K562 (cell line): ENCODE data around the gene ODC1. TPM values are rescaled to one million over a fixed set of nuclear protein-coding genes. Genes with fewer than 3 reads are reported as not detected.
A peak's percentile ranks its signal among the peaks of the same experiment; 100 is the strongest.

ENCODE experiments used
- CHD1 ChIP-seq: fragments of 200-600 bp; sonication (generic); IDR thresholded peaks from one replicate; pipeline ENCODE4 v1.6.1; 2012; ENCODE audit warnings: mild to moderate bottlenecking, moderate library complexity, low read length, inconsistent platforms
- EP400 ChIP-seq: fragments of 450-650 bp; IDR thresholded peaks from 2 replicates; pipeline ENCODE4 v1.6.1; 2017; ENCODE audit warnings: antibody characterized with exemption, mild to moderate bottlenecking, moderate library complexity
- JUNB ChIP-seq: fragments of 450-650 bp; formaldehyde crosslinking; conservative IDR thresholded peaks from 2 replicates; pipeline ENCODE4 v1.4.0; 2020; ENCODE audit warnings: mild to moderate bottlenecking
- NR2C2 ChIP-seq, 2 experiments: fragments of 200-800 bp in 1 of 2; sonication (Bioruptor generic) in 1 of 2; sonication (generic) in 1 of 2; formaldehyde crosslinking in 1 of 2; IDR thresholded peaks; 2 replicates each; pipeline versions ENCODE4 v1.6.1 to v1.8.0; 2016 to 2022; ENCODE audit warnings: mild to moderate bottlenecking in 1 of 2, missing compliant biosample characterization in 1 of 2, missing genetic modification characterization in 1 of 2, missing genetic modification reagents in 1 of 2
- PHF20 ChIP-seq: fragments of 450-650 bp; IDR thresholded peaks from 2 replicates; pipeline ENCODE4 v1.6.1; 2018; ENCODE audit not compliant: partially characterized antibody
- PHF8 ChIP-seq: fragments of 200-600 bp; sonication (generic); IDR thresholded peaks from 2 replicates; pipeline ENCODE4 v1.6.1; 2012; ENCODE audit warnings: mixed run types, mild to moderate bottlenecking, inconsistent platforms, low read length, moderate library complexity, borderline replicate concordance
- PRMT5 ChIP-seq: sonication (generic); formaldehyde crosslinking; IDR thresholded peaks from 2 replicates; pipeline ENCODE4 v1.5.0; 2020; ENCODE audit warnings: missing genetic modification reagents
- RB1 ChIP-seq: fragments of 450-650 bp; IDR thresholded peaks from 2 replicates; pipeline ENCODE4 v1.6.1; 2017; ENCODE audit warnings: low read depth, mild to moderate bottlenecking
- SAFB2 ChIP-seq: fragments of 200-400 bp; formaldehyde crosslinking; IDR thresholded peaks from 2 replicates; pipeline ENCODE4 v1.6.1; 2018; ENCODE audit warnings: borderline replicate concordance, low read length, low read depth, moderate library complexity; ENCODE audit not compliant: severe bottlenecking
- ZNF24 ChIP-seq: fragments of 450-650 bp; IDR thresholded peaks from 2 replicates; pipeline ENCODE4 v1.6.1; 2016
- ZNF347 ChIP-seq: fragments of 450-650 bp; formaldehyde crosslinking; IDR thresholded peaks from 2 replicates; pipeline ENCODE4 v1.4.0; 2020; ENCODE audit warnings: low read depth, mild to moderate bottlenecking, moderate library complexity
- ZNF354B ChIP-seq: fragments of 250-450 bp; sonication (Bioruptor Pico); IDR thresholded peaks from 2 replicates; pipeline ENCODE4 v1.4.0; 2020
- ZNF41 ChIP-seq: fragments of 250-450 bp; sonication (Bioruptor Pico); conservative IDR thresholded peaks from 2 replicates; pipeline ENCODE4 v1.4.0; 2020; ENCODE audit warnings: mild to moderate bottlenecking
- ZNF77 ChIP-seq: fragments of 250-450 bp; sonication (Bioruptor Pico); IDR thresholded peaks from 2 replicates; pipeline ENCODE4 v1.5.0; 2020
- polyA plus RNA-seq, 8 experiments: library from polyadenylated mRNA; depleted of rRNA in 4 of 8; stranded (reverse) in 5 of 8; unstranded in 3 of 8; fragments of >200 nt; fragmentation: Nextera tagmentation in 2 of 8; fragmentation: Illumina TruSeq in 1 of 8; extraction: Ambion mirVana in 2 of 8; extraction: Trizol in 1 of 8; gene quantifications; 2 replicates each; pipeline versions ENCODE4 v1.2.1 to v1.2.3, GENCODE V29; 2011 to 2014; ENCODE audit warnings: inconsistent platforms in 1 of 8, missing spikeins in 1 of 8
- total RNA-seq, 7 experiments: library from RNA; depleted of rRNA in 6 of 7; stranded (reverse); fragments of >200 nt in 6 of 7; fragmentation: Illumina TruSeq in 2 of 7; extraction: Trizol in 2 of 7; gene quantifications; 2 replicates each; pipeline versions ENCODE4 v1.2.1 to v1.2.3, GENCODE V29; 2011 to 2021; ENCODE audit warnings: low replicate concordance in 1 of 7
- TF ChIP-seq, protein P1 (sequence below): sonication (generic); formaldehyde crosslinking; IDR thresholded peaks from 2 replicates; pipeline ENCODE4 v1.8.1; 2023; ENCODE audit warnings: missing genetic modification reagents, mild to moderate bottlenecking, borderline replicate concordance
- TF ChIP-seq, protein P2 (sequence below): fragments of 450-650 bp; IDR thresholded peaks from 2 replicates; pipeline ENCODE4 v1.6.1; 2018; ENCODE audit not compliant: partially characterized antibody
- TF ChIP-seq, protein P3 (sequence below), 3 experiments: fragments of 200-800 bp in 1 of 3; sonication (Bioruptor generic) in 1 of 3; sonication (generic) in 1 of 3; formaldehyde crosslinking in 1 of 3; IDR thresholded peaks; 2 replicates each; pipeline versions ENCODE4 v1.6.1 to v1.8.0; 2016 to 2022; ENCODE audit warnings: mild to moderate bottlenecking in 2 of 3, missing compliant biosample characterization in 2 of 3, missing genetic modification characterization in 2 of 3, missing genetic modification reagents in 1 of 3
- TF ChIP-seq, protein P4 (sequence below): fragments of 450-650 bp; IDR thresholded peaks from 2 replicates; pipeline ENCODE4 v1.6.1; 2016

Gene ODC1
- total and polyA plus RNA-seq, 9 of the 15 experiments (the other 6 are each of a cell fraction or from before 2014, with no cell fraction given), result 142 to 563 (median 457) TPM

DNA sequence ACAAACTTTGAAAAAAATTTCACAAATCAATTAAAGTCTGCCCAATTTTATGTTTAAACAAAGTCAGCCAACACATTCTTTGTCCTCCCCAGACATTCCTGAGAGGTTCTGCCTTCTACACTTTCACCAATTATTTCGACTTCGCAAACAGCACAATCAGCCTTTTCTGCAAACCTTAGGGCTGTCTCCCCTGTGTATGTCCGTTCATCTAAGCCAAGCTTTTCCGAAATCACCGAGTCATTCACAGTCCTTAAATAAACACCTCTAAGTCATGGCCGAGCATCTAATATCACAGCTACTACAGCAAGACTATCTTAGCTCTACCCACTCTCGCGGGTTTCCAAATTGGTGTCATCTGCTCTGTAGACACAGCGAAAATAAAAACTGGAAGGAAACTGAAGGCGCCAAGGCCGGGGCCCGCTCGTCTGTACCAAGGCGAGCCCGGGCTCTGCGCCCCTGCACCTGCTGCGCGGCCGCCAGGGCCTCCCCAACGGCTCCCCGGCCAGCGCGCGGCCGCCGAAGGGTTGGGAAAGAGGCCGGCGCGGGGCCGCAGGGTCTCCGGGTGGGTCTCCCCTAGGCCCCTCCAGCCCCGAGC lies 730 bp downstream of the ODC1 start (continued):
- no peak for TF ChIP-seq CHD1
- 0 out of 2 replicates have a peak, but pooled peaks have one; percentile 68 for TF ChIP-seq EP400
- TF ChIP-seq ZNF41 (CRISPR knock-in tag), result no peak
- TF ChIP-seq ZNF24, result no peak
- TF ChIP-seq, protein P1, sequence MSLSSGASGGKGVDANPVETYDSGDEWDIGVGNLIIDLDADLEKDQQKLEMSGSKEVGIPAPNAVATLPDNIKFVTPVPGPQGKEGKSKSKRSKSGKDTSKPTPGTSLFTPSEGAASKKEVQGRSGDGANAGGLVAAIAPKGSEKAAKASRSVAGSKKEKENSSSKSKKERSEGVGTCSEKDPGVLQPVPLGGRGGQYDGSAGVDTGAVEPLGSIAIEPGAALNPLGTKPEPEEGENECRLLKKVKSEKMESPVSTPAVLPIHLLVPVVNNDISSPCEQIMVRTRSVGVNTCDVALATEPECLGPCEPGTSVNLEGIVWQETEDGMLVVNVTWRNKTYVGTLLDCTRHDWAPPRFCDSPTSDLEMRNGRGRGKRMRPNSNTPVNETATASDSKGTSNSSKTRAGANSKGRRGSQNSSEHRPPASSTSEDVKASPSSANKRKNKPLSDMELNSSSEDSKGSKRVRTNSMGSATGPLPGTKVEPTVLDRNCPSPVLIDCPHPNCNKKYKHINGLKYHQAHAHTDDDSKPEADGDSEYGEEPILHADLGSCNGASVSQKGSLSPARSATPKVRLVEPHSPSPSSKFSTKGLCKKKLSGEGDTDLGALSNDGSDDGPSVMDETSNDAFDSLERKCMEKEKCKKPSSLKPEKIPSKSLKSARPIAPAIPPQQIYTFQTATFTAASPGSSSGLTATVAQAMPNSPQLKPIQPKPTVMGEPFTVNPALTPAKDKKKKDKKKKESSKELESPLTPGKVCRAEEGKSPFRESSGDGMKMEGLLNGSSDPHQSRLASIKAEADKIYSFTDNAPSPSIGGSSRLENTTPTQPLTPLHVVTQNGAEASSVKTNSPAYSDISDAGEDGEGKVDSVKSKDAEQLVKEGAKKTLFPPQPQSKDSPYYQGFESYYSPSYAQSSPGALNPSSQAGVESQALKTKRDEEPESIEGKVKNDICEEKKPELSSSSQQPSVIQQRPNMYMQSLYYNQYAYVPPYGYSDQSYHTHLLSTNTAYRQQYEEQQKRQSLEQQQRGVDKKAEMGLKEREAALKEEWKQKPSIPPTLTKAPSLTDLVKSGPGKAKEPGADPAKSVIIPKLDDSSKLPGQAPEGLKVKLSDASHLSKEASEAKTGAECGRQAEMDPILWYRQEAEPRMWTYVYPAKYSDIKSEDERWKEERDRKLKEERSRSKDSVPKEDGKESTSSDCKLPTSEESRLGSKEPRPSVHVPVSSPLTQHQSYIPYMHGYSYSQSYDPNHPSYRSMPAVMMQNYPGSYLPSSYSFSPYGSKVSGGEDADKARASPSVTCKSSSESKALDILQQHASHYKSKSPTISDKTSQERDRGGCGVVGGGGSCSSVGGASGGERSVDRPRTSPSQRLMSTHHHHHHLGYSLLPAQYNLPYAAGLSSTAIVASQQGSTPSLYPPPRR (CRISPR knock-in tag), result no peak
- TF ChIP-seq, protein P2, sequence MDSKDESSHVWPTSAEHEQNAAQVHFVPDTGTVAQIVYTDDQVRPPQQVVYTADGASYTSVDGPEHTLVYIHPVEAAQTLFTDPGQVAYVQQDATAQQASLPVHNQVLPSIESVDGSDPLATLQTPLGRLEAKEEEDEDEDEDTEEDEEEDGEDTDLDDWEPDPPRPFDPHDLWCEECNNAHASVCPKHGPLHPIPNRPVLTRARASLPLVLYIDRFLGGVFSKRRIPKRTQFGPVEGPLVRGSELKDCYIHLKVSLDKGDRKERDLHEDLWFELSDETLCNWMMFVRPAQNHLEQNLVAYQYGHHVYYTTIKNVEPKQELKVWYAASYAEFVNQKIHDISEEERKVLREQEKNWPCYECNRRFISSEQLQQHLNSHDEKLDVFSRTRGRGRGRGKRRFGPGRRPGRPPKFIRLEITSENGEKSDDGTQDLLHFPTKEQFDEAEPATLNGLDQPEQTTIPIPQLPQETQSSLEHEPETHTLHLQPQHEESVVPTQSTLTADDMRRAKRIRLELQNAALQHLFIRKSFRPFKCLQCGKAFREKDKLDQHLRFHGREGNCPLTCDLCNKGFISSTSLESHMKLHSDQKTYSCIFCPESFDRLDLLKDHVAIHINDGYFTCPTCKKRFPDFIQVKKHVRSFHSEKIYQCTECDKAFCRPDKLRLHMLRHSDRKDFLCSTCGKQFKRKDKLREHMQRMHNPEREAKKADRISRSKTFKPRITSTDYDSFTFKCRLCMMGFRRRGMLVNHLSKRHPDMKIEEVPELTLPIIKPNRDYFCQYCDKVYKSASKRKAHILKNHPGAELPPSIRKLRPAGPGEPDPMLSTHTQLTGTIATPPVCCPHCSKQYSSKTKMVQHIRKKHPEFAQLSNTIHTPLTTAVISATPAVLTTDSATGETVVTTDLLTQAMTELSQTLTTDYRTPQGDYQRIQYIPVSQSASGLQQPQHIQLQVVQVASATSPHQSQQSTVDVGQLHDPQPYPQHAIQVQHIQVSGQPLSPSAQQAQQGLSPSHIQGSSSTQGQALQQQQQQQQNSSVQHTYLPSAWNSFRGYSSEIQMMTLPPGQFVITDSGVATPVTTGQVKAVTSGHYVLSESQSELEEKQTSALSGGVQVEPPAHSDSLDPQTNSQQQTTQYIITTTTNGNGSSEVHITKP, result no peak
- TF ChIP-seq RB1, result no peak
- no peak for TF ChIP-seq PHF8
- TF ChIP-seq ZNF347 (CRISPR knock-in tag), result no peak
- TF ChIP-seq, protein P3, sequence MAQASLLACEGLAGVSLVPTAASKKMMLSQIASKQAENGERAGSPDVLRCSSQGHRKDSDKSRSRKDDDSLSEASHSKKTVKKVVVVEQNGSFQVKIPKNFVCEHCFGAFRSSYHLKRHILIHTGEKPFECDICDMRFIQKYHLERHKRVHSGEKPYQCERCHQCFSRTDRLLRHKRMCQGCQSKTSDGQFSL (CRISPR knock-in tag; IDR thresholded peaks at IDR 0.05), result no peak
- TF ChIP-seq, protein P3 (tag; IDR thresholded peaks at IDR 0.05), result no peak
- TF ChIP-seq NR2C2 (CRISPR knock-in tag; IDR thresholded peaks at IDR 0.05), result no peak
- no peak for TF ChIP-seq NR2C2 (tag; IDR thresholded peaks at IDR 0.05)
- TF ChIP-seq ZNF354B, result no peak
- TF ChIP-seq SAFB2, result no peak
- TF ChIP-seq PHF20, result peak; percentile 14
- TF ChIP-seq PRMT5 (CRISPR knock-in tag), result no peak
- TF ChIP-seq, protein P4, sequence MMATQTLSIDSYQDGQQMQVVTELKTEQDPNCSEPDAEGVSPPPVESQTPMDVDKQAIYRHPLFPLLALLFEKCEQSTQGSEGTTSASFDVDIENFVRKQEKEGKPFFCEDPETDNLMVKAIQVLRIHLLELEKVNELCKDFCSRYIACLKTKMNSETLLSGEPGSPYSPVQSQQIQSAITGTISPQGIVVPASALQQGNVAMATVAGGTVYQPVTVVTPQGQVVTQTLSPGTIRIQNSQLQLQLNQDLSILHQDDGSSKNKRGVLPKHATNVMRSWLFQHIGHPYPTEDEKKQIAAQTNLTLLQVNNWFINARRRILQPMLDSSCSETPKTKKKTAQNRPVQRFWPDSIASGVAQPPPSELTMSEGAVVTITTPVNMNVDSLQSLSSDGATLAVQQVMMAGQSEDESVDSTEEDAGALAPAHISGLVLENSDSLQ, result no peak
- no peak for TF ChIP-seq ZNF77
- TF ChIP-seq JUNB, result no peak
